ENCODE data around the gene ULK4.
"Not testable (repeated sequence)": the region's sequence is repeated elsewhere in the genome, so short reads cannot be mapped to it uniquely, and the experiment has no call there.

Gene ULK4

GRCh38 chr3:41961751-41962679 lies at the start of gene ULK4:
Gene ULK4, minus strand, starts transcription at chr3:41962103. Its CDS starts 7,344 bp downstream, at chr3:41954759.
- TF ChIP-seq ZNF274 (IDR thresholded peaks at IDR 0.05; ENCODE audit: low read depth, low read length) = no peak
- peak within 1 kb of the TSS; percentile 79 for H3K4me3 ChIP-seq (ENCODE audit: low read length)

- no peak overlapping the region for H3K4me3 ChIP-seq (ENCODE audit: low read length)
- no peak for TF ChIP-seq ZNF274 (IDR thresholded peaks at IDR 0.05; ENCODE audit: low read depth, low read length)
Observed at GRCh38 chr3:42010530-42010929, 48.6 kb upstream of the ULK4 start.

GRCh38 chr3:42009456-42009855 lies 47.6 kb upstream of the ULK4 start:
- TF ChIP-seq ZNF274 (IDR thresholded peaks at IDR 0.05; ENCODE audit: low read depth, low read length) = no peak
- H3K4me3 ChIP-seq (ENCODE audit: low read length) = no peak overlapping the region

- H3K4me3 ChIP-seq (ENCODE audit: low read length) = no peak overlapping the region
- no peak for TF ChIP-seq ZNF274 (IDR thresholded peaks at IDR 0.05; ENCODE audit: low read depth, low read length)
Observed at GRCh38 chr3:42007785-42008184, 45.9 kb upstream of the ULK4 start.

- no peak overlapping the region for H3K4me3 ChIP-seq (ENCODE audit: low read length)
- TF ChIP-seq ZNF274 (IDR thresholded peaks at IDR 0.05; ENCODE audit: low read depth, low read length) = no peak
Observed at GRCh38 chr3:42005401-42005800, 43.5 kb upstream of the ULK4 start.

GRCh38 chr3:42002790-42003189 lies 40.9 kb upstream of the ULK4 start:
- no peak for TF ChIP-seq ZNF274 (IDR thresholded peaks at IDR 0.05; ENCODE audit: low read depth, low read length)
- H3K4me3 ChIP-seq (ENCODE audit: low read length) = no peak overlapping the region

GRCh38 chr3:42001777-42002176 lies 39.9 kb upstream of the ULK4 start:
- TF ChIP-seq ZNF274 (IDR thresholded peaks at IDR 0.05; ENCODE audit: low read depth, low read length) = no peak

GRCh38 chr3:41999909-42000308 lies 38.0 kb upstream of the ULK4 start:
- TF ChIP-seq ZNF274 (IDR thresholded peaks at IDR 0.05; ENCODE audit: low read depth, low read length) = no peak
- no peak overlapping the region for H3K4me3 ChIP-seq (ENCODE audit: low read length)

More at GRCh38 chr3:42001777-42002176, 39.9 kb upstream of the ULK4 start:
- H3K4me3 ChIP-seq (ENCODE audit: low read length) = no peak overlapping the region

GRCh38 chr3:41997702-41998550 lies 36.0 kb upstream of the ULK4 start:
- no peak overlapping the region for H3K4me3 ChIP-seq (ENCODE audit: low read length)
- TF ChIP-seq ZNF274 (IDR thresholded peaks at IDR 0.05; ENCODE audit: low read depth, low read length) = no peak

- no peak overlapping the region for H3K4me3 ChIP-seq (ENCODE audit: low read length)
- no peak for TF ChIP-seq ZNF274 (IDR thresholded peaks at IDR 0.05; ENCODE audit: low read depth, low read length)
Observed at GRCh38 chr3:41991437-41991836, 29.5 kb upstream of the ULK4 start.

- TF ChIP-seq ZNF274 (IDR thresholded peaks at IDR 0.05; ENCODE audit: low read depth, low read length) = no peak
- H3K4me3 ChIP-seq (ENCODE audit: low read length) = no peak overlapping the region
Observed at GRCh38 chr3:41989518-41989917, 27.6 kb upstream of the ULK4 start.

- no peak overlapping the region for H3K4me3 ChIP-seq (ENCODE audit: low read length)
- TF ChIP-seq ZNF274 (IDR thresholded peaks at IDR 0.05; ENCODE audit: low read depth, low read length) = no peak
Observed at GRCh38 chr3:41987627-41988026, 25.7 kb upstream of the ULK4 start.

GRCh38 chr3:41986561-41986960 lies 24.7 kb upstream of the ULK4 start:
- TF ChIP-seq ZNF274 (IDR thresholded peaks at IDR 0.05; ENCODE audit: low read depth, low read length) = no peak
- no peak overlapping the region for H3K4me3 ChIP-seq (ENCODE audit: low read length)

- TF ChIP-seq ZNF274 (IDR thresholded peaks at IDR 0.05; ENCODE audit: low read depth, low read length) = no peak
Observed at GRCh38 chr3:41985018-41985417, 23.1 kb upstream of the ULK4 start.

GRCh38 chr3:41983091-41983490 lies 21.2 kb upstream of the ULK4 start:
- H3K4me3 ChIP-seq (ENCODE audit: low read length) = not testable (repeated sequence)

More at GRCh38 chr3:41985018-41985417, 23.1 kb upstream of the ULK4 start:
- H3K4me3 ChIP-seq (ENCODE audit: low read length) = no peak overlapping the region

- not testable (repeated sequence) for H3K4me3 ChIP-seq (ENCODE audit: low read length)
Observed at GRCh38 chr3:41977401-41977800, 15.5 kb upstream of the ULK4 start.

Measured in GM08714 (cell line).